Type B pancreatic cell (in vitro differentiated cells): ENCODE results near the gene NLRP3. TPM values are rescaled to one million over a fixed set of nuclear protein-coding genes. Genes with fewer than 3 reads are reported as not detected.
"Not testable (repeated sequence)": the region's sequence is repeated elsewhere in the genome, so short reads cannot be mapped to it uniquely, and the experiment has no call there.

Experiments
- DNase-seq: peaks from one replicate; pipeline ENCODE4 v3.0.0; 2021; ENCODE audit warnings: mixed read lengths; ENCODE audit not compliant: unreplicated experiment; ENCODE audit errors: extremely low spot score
- H3K27ac Mint-ChIP-seq: 2 replicates; pipeline ENCODE4 v1.8.0; 2021; ENCODE audit warnings: mild to moderate bottlenecking, mixed read lengths
- H3K27me3 Mint-ChIP-seq: 2 replicates; pipeline ENCODE4 v1.8.0; 2021; ENCODE audit warnings: mixed read lengths
- H3K36me3 Mint-ChIP-seq: 2 replicates; pipeline ENCODE4 v1.8.0; 2021; ENCODE audit warnings: mixed read lengths
- H3K4me1 Mint-ChIP-seq: one replicate; pipeline ENCODE4 v1.8.0; 2021; ENCODE audit warnings: mixed read lengths; ENCODE audit not compliant: unreplicated experiment
- H3K4me3 Mint-ChIP-seq: 2 replicates; pipeline ENCODE4 v1.8.0; 2021; ENCODE audit warnings: mild to moderate bottlenecking, mixed read lengths
- H3K9me3 Mint-ChIP-seq: 2 replicates; pipeline ENCODE4 v1.8.0; 2021; ENCODE audit warnings: mixed read lengths
- CTCF ChIP-seq: fragments of 200-600 bp; sonication (generic); conservative IDR thresholded peaks from 2 replicates; pipeline ENCODE4 v1.5.0; 2021; ENCODE audit warnings: antibody characterized with exemption, mild to moderate bottlenecking
- long read RNA-seq: library from polyadenylated mRNA; unstranded; transcript quantifications from one replicate; pipeline ENCODE4 v2.0.0, GENCODE V29; 2020
- total RNA-seq: library from RNA; stranded (reverse); gene quantifications from 2 replicates; pipeline ENCODE4 v1.2.1, GENCODE V29; 2021; ENCODE audit warnings: low replicate concordance

Gene NLRP3
- not detected in 2 replicates for total RNA-seq
- long read RNA-seq = 0 reads

DNA sequence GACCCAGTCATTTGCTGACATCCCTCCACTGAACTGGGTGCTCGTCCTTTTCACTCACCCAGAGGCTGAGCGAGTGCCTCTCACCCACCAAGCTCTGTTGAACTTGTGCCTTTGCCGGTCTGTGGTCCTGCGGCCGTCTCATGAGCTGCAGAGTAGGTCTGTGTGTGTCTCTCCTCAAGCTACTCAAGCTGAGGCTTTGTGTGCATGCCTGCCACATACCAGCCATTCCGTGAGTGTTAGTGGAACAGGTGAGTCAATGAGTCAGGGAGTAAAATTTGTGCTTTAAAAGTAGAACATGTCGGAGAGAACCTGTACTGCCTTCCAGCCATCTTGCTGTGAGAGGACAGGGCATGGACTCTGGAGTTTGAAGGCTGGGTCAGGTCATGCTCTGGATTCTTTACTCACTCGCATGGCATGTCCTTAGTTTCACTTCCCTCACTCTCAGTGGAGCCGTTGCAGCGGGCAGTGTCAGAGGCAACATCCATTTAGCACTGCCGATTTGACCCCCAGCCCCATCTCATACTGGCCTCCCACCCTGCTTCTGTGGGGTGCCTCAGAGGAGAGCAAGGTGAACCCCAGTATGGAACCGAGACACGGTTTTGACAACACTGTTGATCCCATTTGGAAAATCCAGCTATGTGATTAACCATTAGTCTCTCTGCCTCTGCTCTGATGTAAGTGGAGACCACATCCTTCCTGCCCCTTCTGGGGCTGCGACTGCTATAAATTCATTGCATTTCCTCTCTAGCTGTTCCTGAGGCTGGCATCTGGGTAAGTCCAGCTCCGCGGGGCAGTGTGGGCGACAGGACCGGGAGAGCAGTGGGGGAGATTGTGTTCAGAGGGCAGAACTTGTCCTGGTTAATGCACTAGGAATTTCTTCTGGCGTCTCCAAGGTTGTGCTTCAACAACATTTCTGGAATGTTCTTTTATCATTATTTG is at the start of gene NLRP3:
Gene NLRP3, plus strand, starts transcription at position 751 of the 939 bp plus-strand sequence. CDS start 2,628 bp downstream, outside the sequence.
- Mint-ChIP-seq H3K27ac (no peak within 1 kb of the TSS), H3K27me3 (no peaks in the 10 kb centered on the region), H3K9me3 (no peaks in the 10 kb centered on the region), H3K36me3 (no peaks in the 10 kb centered on the region), H3K4me3 (no peak within 1 kb of the TSS), H3K4me1 (no peaks in the 10 kb centered on the region)
- no peak for TF ChIP-seq CTCF
- DNase-seq = no peak

GRCh38 chr1:247366345-247366744 is 49.6 kb upstream of the NLRP3 start:
- not testable (repeated sequence) for DNase-seq, H3K36me3 Mint-ChIP-seq, H3K27me3 Mint-ChIP-seq, H3K4me3 Mint-ChIP-seq, H3K4me1 Mint-ChIP-seq, H3K27ac Mint-ChIP-seq, H3K9me3 Mint-ChIP-seq

DNA sequence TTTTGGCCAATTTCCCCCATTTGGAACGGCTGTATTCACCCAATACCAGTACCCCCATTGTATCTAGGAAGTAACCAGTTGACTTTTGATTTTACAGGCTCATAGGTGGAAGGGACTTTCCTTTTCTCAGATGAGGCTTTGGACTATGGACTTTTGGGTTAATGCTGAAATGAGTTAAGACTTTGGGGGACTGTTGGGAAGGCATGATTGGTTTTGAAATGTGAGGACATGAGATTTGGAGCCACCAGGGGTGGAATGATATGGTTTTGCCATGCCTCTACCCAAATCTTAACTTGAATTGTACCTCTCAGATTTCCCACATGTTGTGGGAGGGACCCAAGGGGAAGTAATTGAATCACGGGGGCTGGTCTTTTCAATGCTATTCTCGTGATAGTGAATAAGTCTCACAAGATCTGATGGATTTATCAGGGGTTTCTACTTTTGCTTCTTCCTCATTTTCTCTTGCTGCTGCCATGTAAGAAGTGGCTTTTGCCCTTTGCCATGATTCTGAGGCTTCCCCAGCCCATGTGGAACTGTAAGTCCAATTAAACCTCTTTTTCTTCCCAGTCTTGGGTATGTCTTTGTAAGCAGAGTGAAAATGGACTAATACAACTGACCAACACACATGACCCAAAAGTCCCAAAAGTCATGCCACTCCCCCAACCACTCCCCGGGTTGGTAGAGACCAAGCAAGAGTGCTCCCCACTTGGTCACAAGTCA is 48.9 kb upstream of the NLRP3 start:
- no peak for TF ChIP-seq CTCF
- peaks cover 4% of the 10 kb centered on the region for H3K4me1 Mint-ChIP-seq
- no peak for DNase-seq
- no peak overlapping the region for H3K4me3 Mint-ChIP-seq
- no peaks in the 10 kb centered on the region for H3K36me3 Mint-ChIP-seq
- H3K9me3 Mint-ChIP-seq = no peaks in the 10 kb centered on the region
- no peak overlapping the region for H3K27ac Mint-ChIP-seq
- H3K27me3 Mint-ChIP-seq = no peaks in the 10 kb centered on the region

DNA sequence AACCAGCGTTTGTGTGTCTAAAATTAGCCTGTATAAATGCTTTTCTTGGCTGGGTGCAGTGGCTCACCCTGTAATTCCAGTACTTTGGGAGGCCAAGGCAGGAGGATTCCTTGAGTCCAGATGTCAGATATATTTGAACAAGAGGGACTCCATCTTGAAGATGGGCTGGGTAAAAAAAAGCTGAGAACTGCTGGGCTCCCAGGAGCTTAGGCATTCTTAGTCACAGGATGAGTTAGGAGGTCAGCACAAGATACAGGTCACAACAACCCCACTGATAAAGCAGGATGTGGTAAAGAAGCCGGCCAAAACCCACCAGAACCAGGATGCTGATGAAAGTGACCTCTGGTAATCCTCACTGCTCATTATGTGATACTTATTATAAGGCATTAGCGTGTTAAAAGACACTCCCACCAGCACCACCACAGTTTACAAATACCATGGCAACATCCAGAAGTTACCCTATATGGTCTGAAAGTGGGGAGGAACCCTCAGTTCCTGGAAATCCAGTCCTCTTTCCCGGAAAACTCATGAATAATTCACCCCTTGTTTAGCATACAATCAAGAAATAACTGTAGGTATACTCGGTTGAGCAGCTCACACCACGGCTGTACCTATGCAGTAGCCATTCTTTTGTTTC is 48.1 kb upstream of the NLRP3 start:
- peaks cover 8% of the 10 kb centered on the region for H3K4me1 Mint-ChIP-seq
- H3K27ac Mint-ChIP-seq = no peak overlapping the region
- TF ChIP-seq CTCF = no peak
- H3K4me3 Mint-ChIP-seq = no peak overlapping the region
- H3K36me3 Mint-ChIP-seq = no peaks in the 10 kb centered on the region
- DNase-seq = no peak
- H3K9me3 Mint-ChIP-seq = no peaks in the 10 kb centered on the region
- peaks cover 4% of the 10 kb centered on the region for H3K27me3 Mint-ChIP-seq

DNA sequence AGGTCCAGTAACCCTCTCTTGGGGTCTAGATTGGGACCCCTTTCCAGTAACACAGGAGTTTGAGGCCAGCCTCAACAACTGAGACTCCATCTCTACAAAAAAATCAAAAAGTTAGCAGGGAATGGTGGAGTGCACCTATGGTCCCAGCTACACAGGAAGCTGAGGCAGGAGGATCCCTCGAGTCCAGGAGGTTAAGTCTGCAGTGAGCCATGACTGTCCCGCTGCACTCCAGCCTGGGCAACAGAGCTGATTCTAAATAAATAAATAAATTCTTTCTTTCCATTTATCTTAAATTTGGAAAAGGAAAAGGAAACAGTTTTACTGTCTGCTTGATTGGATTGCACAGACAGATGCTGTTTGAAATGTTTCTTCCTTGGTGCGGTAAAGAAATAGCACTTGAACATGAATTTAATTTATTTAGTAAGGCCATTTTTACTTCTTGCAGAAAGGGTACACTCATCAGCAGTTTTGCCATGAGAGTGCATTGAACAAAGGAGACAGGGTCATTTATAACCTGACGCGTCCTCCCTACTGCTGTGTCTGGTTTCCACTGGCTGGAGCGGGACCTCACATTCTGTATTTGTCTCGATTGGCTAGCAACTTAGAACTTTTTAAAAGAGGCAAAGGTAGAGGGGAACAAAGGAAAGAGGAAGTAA is 47.4 kb upstream of the NLRP3 start:
- H3K27me3 Mint-ChIP-seq = peaks cover 4% of the 10 kb centered on the region
- H3K4me1 Mint-ChIP-seq = peaks cover 8% of the 10 kb centered on the region
- no peaks in the 10 kb centered on the region for H3K9me3 Mint-ChIP-seq
- no peak for DNase-seq
- no peak for TF ChIP-seq CTCF
- no peak overlapping the region for H3K27ac Mint-ChIP-seq
- no peaks in the 10 kb centered on the region for H3K36me3 Mint-ChIP-seq
- H3K4me3 Mint-ChIP-seq = no peak overlapping the region
